ENCODE measurements around the gene JTB. TPM values are rescaled to one million over a fixed set of nuclear protein-coding genes. Genes with fewer than 3 reads are reported as not detected.

The JTB gene
- total RNA-seq, 4 donors from 2014 or later: 144 to 225 (median 204) TPM

Small RNA genes within 50 kb of the gene (small RNA-seq; reads per million reads assigned to genes)
- 0 to 0.14 (median 0) reads per million in 4 donors for gene MIR6737

Other genes with a start within 250 kb of the JTB start
- 10 to 100 TPM; 24.6 to 27.9 (median 26.2) TPM for gene INTS3, start 249.6 kb downstream of the JTB start, total RNA-seq
- gene SLC27A3, start 202.3 kb downstream of the JTB start, total RNA-seq: 10 to 100 TPM in 2 of 4 donors, 1 to 10 TPM in 2; 7.6 to 15.0 (median 11.2) TPM
- 10 to 100 TPM in 3 of 4 donors, 1 to 10 TPM in 1; 9.7 to 16.6 (median 12.0) TPM for gene GATAD2B, start 54.7 kb downstream of the JTB start, total RNA-seq
- gene DENND4B, start 31.0 kb downstream of the JTB start, total RNA-seq: 10 to 100 TPM in 3 of 4 donors, 1 to 10 TPM in 1; 5.9 to 31.7 (median 14.1) TPM
- 10 to 100 TPM in 1 of 4 donors, 1 to 10 TPM in 3; 7.5 to 13.2 (median 8.0) TPM for gene CRTC2, start 19.1 kb downstream of the JTB start, total RNA-seq
- 10 to 100 TPM; 42.5 to 74.2 (median 58.8) TPM for gene SLC39A1, start 14.1 kb downstream of the JTB start, total RNA-seq
- 10 to 100 TPM in 1 of 4 donors, 1 to 10 TPM in 3; 3.7 to 14.4 (median 8.1) TPM for gene CREB3L4, start 9.8 kb downstream of the JTB start, total RNA-seq
- 10 to 100 TPM; 24.1 to 45.8 (median 35.5) TPM for gene RAB13, start 8.7 kb upstream of the JTB start, total RNA-seq
- 1,000 to 10,000 TPM in 3 of 4 donors, 100 to 1,000 TPM in 1; 688 to 4,009 (median 2,458) TPM for gene RPS27, start 13.1 kb upstream of the JTB start, total RNA-seq
- under 1 TPM in 2 of 4 donors, not detected in 2; 0.09 to 0.19 TPM for gene NUP210L, start 177.4 kb upstream of the JTB start, total RNA-seq
- 100 to 1,000 TPM; 216 to 387 (median 316) TPM for gene TPM3, start 214.4 kb upstream of the JTB start, total RNA-seq
- not detected for gene CFAP141, start 228.7 kb upstream of the JTB start, total RNA-seq
- 10 to 100 TPM; 57.8 to 69.5 (median 69.1) TPM for gene UBAP2L, start 243.3 kb upstream of the JTB start, total RNA-seq

Measured in esophagus squamous epithelium (tissue), 4 donors.